HFF-Myc (cell line): ENCODE results near the gene FUCA2.

Source experiments
- DNase-seq: peaks from one replicate; pipeline ENCODE4 v3.0.0-alpha.2; 2011; ENCODE audit warnings: low read depth; ENCODE audit errors: extremely low read depth
- H3K4me3 ChIP-seq: replicated peaks from 2 replicates; pipeline ENCODE4 v1.5.1; 2011; ENCODE audit warnings: low read depth, mild to moderate bottlenecking, control low read depth, low read length
- TF ChIP-seq, protein P1 (sequence below): IDR thresholded peaks from 2 replicates; pipeline ENCODE4 v1.5.1; 2012; ENCODE audit warnings: mild to moderate bottlenecking, low read depth, low read length, control low read depth; ENCODE audit errors: missing control alignments

FUCA2 gene

GRCh38 chr6:143505537-143505936 is 6.0 kb downstream of the FUCA2 start:
- H3K4me3 ChIP-seq = no peak overlapping the region
- TF ChIP-seq, protein P1, sequence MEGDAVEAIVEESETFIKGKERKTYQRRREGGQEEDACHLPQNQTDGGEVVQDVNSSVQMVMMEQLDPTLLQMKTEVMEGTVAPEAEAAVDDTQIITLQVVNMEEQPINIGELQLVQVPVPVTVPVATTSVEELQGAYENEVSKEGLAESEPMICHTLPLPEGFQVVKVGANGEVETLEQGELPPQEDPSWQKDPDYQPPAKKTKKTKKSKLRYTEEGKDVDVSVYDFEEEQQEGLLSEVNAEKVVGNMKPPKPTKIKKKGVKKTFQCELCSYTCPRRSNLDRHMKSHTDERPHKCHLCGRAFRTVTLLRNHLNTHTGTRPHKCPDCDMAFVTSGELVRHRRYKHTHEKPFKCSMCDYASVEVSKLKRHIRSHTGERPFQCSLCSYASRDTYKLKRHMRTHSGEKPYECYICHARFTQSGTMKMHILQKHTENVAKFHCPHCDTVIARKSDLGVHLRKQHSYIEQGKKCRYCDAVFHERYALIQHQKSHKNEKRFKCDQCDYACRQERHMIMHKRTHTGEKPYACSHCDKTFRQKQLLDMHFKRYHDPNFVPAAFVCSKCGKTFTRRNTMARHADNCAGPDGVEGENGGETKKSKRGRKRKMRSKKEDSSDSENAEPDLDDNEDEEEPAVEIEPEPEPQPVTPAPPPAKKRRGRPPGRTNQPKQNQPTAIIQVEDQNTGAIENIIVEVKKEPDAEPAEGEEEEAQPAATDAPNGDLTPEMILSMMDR = no peak
- no peak for DNase-seq

- TF ChIP-seq, protein P1 = no peak
- no peak for DNase-seq
- no peak overlapping the region for H3K4me3 ChIP-seq
These were observed 6.4 kb downstream of the FUCA2 start for GRCh38 chr6:143505111-143505510.

- TF ChIP-seq, protein P1 = no peak
- no peak for DNase-seq
- H3K4me3 ChIP-seq = no peak overlapping the region
These were observed 7.2 kb downstream of the FUCA2 start for GRCh38 chr6:143504369-143504768.

DNA sequence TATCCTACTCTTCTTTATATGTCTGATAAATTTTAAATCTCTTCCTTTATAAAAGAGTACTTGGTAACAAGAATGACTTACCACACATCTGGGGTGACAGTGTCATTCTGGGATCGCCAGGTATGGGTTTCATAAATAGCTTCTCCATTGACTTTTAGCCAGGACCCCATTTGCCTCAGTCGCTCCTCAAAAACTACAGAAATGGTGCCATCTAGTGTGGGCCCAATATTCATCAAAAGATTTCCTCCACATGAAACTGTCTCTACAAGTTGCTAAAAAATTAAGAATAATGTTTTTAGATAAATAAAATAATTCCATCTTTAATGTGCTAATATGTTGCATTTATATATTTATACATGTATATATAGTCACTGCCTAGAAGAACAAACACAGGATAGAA is 9.7 kb downstream of the FUCA2 start:
- DNase-seq = no peak
- TF ChIP-seq, protein P1 = no peak
- H3K4me3 ChIP-seq = no peak overlapping the region

DNA sequence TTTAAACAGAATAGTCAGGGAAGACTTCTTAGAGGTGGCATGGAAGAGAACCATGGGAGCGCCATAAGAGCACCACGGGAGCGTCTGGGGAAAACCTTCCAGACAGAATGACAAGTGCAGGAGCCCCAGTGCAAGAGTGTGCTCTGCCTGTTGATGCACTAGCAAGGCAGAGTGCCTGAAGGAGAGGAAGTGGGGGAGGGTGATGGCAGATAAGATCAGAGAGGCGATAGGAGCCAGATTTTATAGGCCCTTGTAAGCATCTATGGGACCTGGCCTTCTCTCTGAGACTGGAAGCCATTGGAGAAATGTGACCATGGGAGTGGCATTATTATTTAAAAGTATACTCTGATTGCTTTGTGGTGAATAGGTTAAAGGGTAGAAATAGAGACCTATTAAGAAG is 13.1 kb downstream of the FUCA2 start:
- H3K4me3 ChIP-seq = no peak overlapping the region
- no peak for DNase-seq
- TF ChIP-seq, protein P1 = no peak

DNA sequence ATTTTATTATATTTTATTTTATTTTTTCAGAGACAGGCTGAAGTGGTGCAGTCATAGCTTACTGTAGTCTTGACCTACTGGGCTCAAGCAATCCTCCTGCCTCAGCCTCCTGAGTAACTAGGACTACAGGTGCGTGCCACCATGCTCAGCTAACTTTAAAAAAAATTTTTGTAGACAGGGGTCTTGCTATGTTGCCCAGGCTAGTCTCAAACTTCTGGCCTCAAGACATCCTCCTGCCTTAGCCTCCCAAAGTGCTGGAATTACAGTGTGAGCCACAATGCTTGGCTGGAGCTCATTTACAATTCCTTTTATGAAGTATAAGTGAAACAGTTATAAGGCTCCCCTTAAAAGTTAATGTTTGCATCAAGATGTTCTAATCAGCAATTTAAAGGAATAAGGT is 14.5 kb downstream of the FUCA2 start:
- TF ChIP-seq, protein P1 = no peak
- no peak for DNase-seq
- H3K4me3 ChIP-seq = no peak overlapping the region

DNA sequence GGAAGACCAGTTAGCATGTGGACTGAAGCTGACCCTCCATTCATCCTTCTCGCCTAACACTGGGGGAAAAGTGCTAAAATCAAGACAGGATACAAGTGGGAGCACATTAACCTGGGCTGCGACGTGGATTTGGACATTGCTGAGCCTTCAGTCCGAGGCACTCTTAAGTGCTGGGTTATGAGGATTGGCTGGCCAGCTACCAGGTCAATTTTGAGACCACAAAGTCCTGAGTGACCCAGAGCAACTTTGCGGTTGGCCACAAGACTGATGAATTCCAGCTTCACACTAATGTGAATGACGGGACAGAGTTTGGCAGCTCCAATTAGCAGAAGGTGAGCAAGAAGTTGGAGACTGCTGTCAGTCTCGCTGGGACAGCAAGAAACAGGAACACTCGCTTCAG is 20.7 kb downstream of the FUCA2 start:
- no peak for DNase-seq
- no peak overlapping the region for H3K4me3 ChIP-seq
- TF ChIP-seq, protein P1 = no peak
